ENCODE results near the gene AGPS.

The AGPS gene

GRCh38 chr2:177551989-177552421, 159.4 kb downstream of the AGPS start:
- no peak for DNase-seq (ENCODE audit: low read depth)

GRCh38 chr2:177552422-177553175, 160.0 kb downstream of the AGPS start:
- peak; percentile 81 for DNase-seq (ENCODE audit: low read depth)

- DNase-seq (ENCODE audit: low read depth), result no peak
These were observed 160.8 kb downstream of the AGPS start for GRCh38 chr2:177553176-177553884.

- no peak for DNase-seq (ENCODE audit: low read depth)
These were observed 161.8 kb downstream of the AGPS start for GRCh38 chr2:177554365-177554764.

GRCh38 chr2:177556153-177556552, 163.6 kb downstream of the AGPS start:
- DNase-seq (ENCODE audit: low read depth), result no peak

GRCh38 chr2:177557794-177558193, 165.2 kb downstream of the AGPS start:
- no peak for DNase-seq (ENCODE audit: low read depth)

GRCh38 chr2:177559638-177560037, 167.1 kb downstream of the AGPS start:
- no peak for DNase-seq (ENCODE audit: low read depth)

- DNase-seq (ENCODE audit: low read depth), result no peak
These were observed 175.8 kb downstream of the AGPS start for GRCh38 chr2:177568390-177568789.

- no peak for DNase-seq (ENCODE audit: low read depth)
These were observed 176.3 kb downstream of the AGPS start for GRCh38 chr2:177568893-177569292.

GRCh38 chr2:177572236-177572671, 179.7 kb downstream of the AGPS start:
- no peak for DNase-seq (ENCODE audit: low read depth)

GRCh38 chr2:177573120-177573519, 180.5 kb downstream of the AGPS start:
- DNase-seq (ENCODE audit: low read depth), result no peak

GRCh38 chr2:177574356-177574755, 181.8 kb downstream of the AGPS start:
- no peak for DNase-seq (ENCODE audit: low read depth)

- no peak for DNase-seq (ENCODE audit: low read depth)
These were observed 182.8 kb downstream of the AGPS start for GRCh38 chr2:177575358-177575757.

- no peak for DNase-seq (ENCODE audit: low read depth)
These were observed 184.5 kb downstream of the AGPS start for GRCh38 chr2:177577075-177577474.

- DNase-seq (ENCODE audit: low read depth), result no peak
These were observed 185.9 kb downstream of the AGPS start for GRCh38 chr2:177578454-177578853.

- DNase-seq (ENCODE audit: low read depth), result no peak
These were observed 187.0 kb downstream of the AGPS start for GRCh38 chr2:177579486-177580036.

- no peak for DNase-seq (ENCODE audit: low read depth)
These were observed 189.4 kb downstream of the AGPS start for GRCh38 chr2:177582000-177582399.

- no peak for DNase-seq (ENCODE audit: low read depth)
These were observed 191.6 kb downstream of the AGPS start for GRCh38 chr2:177584030-177584692.

- DNase-seq (ENCODE audit: low read depth), result no peak
These were observed 192.8 kb downstream of the AGPS start for GRCh38 chr2:177585234-177585863.

GRCh38 chr2:177586154-177586553, 193.6 kb downstream of the AGPS start:
- no peak for DNase-seq (ENCODE audit: low read depth)

- no peak for DNase-seq (ENCODE audit: low read depth)
These were observed 194.8 kb downstream of the AGPS start for GRCh38 chr2:177587371-177587770.

GRCh38 chr2:177588671-177589070, 196.1 kb downstream of the AGPS start:
- DNase-seq (ENCODE audit: low read depth), result no peak
